ENCODE data around the gene OGFOD3. TPM values are rescaled to one million over a fixed set of nuclear protein-coding genes. Genes with fewer than 3 reads are reported as not detected.
"Not testable (repeated sequence)": the region's sequence is repeated elsewhere in the genome, so short reads cannot be mapped to it uniquely, and the experiment has no call there.

Gene OGFOD3
- total RNA-seq = 45.6 TPM

- DNase-seq (ENCODE audit: low spot score) = peak; percentile 80
Measured at GRCh38 chr17:82418001-82418986, at the start of gene OGFOD3, which contains the start of gene HEXD. Gene OGFOD3, minus strand, starts transcription at chr17:82418586. Its CDS starts 101 bp downstream, at chr17:82418485. Gene HEXD, plus strand, starts transcription at chr17:82418347. Its CDS starts 1,453 bp downstream, at chr17:82419800.

- no peak for DNase-seq (ENCODE audit: low spot score)
Measured at GRCh38 chr17:82465023-82465603, 46.7 kb upstream of the OGFOD3 start.

GRCh38 chr17:82464567-82464929 lies 46.2 kb upstream of the OGFOD3 start:
- no peak for DNase-seq (ENCODE audit: low spot score)

GRCh38 chr17:82463925-82464566 lies 45.7 kb upstream of the OGFOD3 start:
- no peak for DNase-seq (ENCODE audit: low spot score)

- DNase-seq (ENCODE audit: low spot score) = no peak
Measured at GRCh38 chr17:82463391-82463790, 45.0 kb upstream of the OGFOD3 start.

- DNase-seq (ENCODE audit: low spot score) = no peak
Measured at GRCh38 chr17:82461827-82462524, 43.6 kb upstream of the OGFOD3 start.

GRCh38 chr17:82459936-82460335 lies 41.5 kb upstream of the OGFOD3 start:
- not testable (repeated sequence) for DNase-seq (ENCODE audit: low spot score)

GRCh38 chr17:82458885-82459424 lies 40.6 kb upstream of the OGFOD3 start:
- no peak for DNase-seq (ENCODE audit: low spot score)

- peak; percentile 98 for DNase-seq (ENCODE audit: low spot score)
Measured at GRCh38 chr17:82458179-82458884, 39.9 kb upstream of the OGFOD3 start, which contains the start of gene NARF. Gene NARF, plus strand, starts transcription at chr17:82458741. Its CDS starts 63 bp downstream, at chr17:82458804.

- no peak for DNase-seq (ENCODE audit: low spot score)
Measured at GRCh38 chr17:82457929-82458178, 39.5 kb upstream of the OGFOD3 start.

GRCh38 chr17:82457073-82457928 lies 38.9 kb upstream of the OGFOD3 start:
- no peak for DNase-seq (ENCODE audit: low spot score)

- DNase-seq (ENCODE audit: low spot score) = not testable (repeated sequence)
Measured at GRCh38 chr17:82453706-82454105, 35.3 kb upstream of the OGFOD3 start.

GRCh38 chr17:82453151-82453550 lies 34.8 kb upstream of the OGFOD3 start:
- not testable (repeated sequence) for DNase-seq (ENCODE audit: low spot score)

GRCh38 chr17:82452162-82452561 lies 33.8 kb upstream of the OGFOD3 start:
- DNase-seq (ENCODE audit: low spot score) = no peak

- peak; percentile 92 for DNase-seq (ENCODE audit: low spot score)
Measured at GRCh38 chr17:82450357-82451106, 32.1 kb upstream of the OGFOD3 start, which contains the start of gene CYBC1. Gene CYBC1, minus strand, starts transcription at chr17:82450752. Its CDS starts 1,498 bp downstream, at chr17:82449254.

- no peak for DNase-seq (ENCODE audit: low spot score)
Measured at GRCh38 chr17:82449883-82450356, 31.5 kb upstream of the OGFOD3 start.

- DNase-seq (ENCODE audit: low spot score) = no peak
Measured at GRCh38 chr17:82449131-82449882, 30.9 kb upstream of the OGFOD3 start.

GRCh38 chr17:82447876-82448275 lies 29.5 kb upstream of the OGFOD3 start:
- no peak for DNase-seq (ENCODE audit: low spot score)

All from mucosa of gallbladder (tissue), 1 donor.